HepG2 (cell line): Measurements from ENCODE around the gene BTBD3. TPM values are rescaled to one million over a fixed set of nuclear protein-coding genes. Genes with fewer than 3 reads are reported as not detected.

ENCODE experiments used
- FOXJ3 ChIP-seq: sonication (generic); formaldehyde crosslinking; IDR thresholded peaks from 2 replicates; pipeline ENCODE4 v1.4.0; 2020; ENCODE audit warnings: missing genetic modification reagents, mild to moderate bottlenecking, borderline replicate concordance
- IKZF1 ChIP-seq: fragments of 450-650 bp; IDR thresholded peaks from 2 replicates; pipeline ENCODE4 v1.7.1; 2016
- MAFF ChIP-seq: IDR thresholded peaks from 2 replicates; pipeline ENCODE4 v1.6.1; 2011; ENCODE audit warnings: low read depth, low read length, improper control_type of control experiment
- MAFG ChIP-seq: sonication (generic); formaldehyde crosslinking; IDR thresholded peaks from 2 replicates; pipeline ENCODE4 v1.5.1; 2020; ENCODE audit warnings: mild to moderate bottlenecking, missing genetic modification reagents
- NCOR1 ChIP-seq: fragments of 200-600 bp; sonication (generic); IDR thresholded peaks from 2 replicates; pipeline ENCODE4 v1.7.0; 2017; ENCODE audit warnings: antibody characterized with exemption, low read length, borderline replicate concordance
- PBX2 ChIP-seq: IDR thresholded peaks from 2 replicates; pipeline ENCODE4 v1.6.1; 2016; ENCODE audit warnings: control low read depth
- ZBTB40 ChIP-seq, 2 experiments: fragments of 450-650 bp in 1 of 2; sonication (generic) in 1 of 2; formaldehyde crosslinking in 1 of 2; IDR thresholded peaks; 2 replicates each; pipeline versions ENCODE4 v1.6.1 to v1.8.0; 2016 to 2022; ENCODE audit warnings: antibody characterized with exemption in 1 of 2, mild to moderate bottlenecking in 1 of 2, missing genetic modification reagents in 1 of 2
- ZFP37 ChIP-seq: sonication (generic); formaldehyde crosslinking; IDR thresholded peaks from 2 replicates; pipeline ENCODE4 v1.4.0; 2020; ENCODE audit warnings: missing genetic modification reagents, borderline replicate concordance
- polyA plus RNA-seq, 8 experiments: library from polyadenylated mRNA; depleted of rRNA in 3 of 8; stranded (reverse) in 7 of 8; unstranded in 1 of 8; fragments of >200 nt; fragmentation: Illumina TruSeq in 4 of 8; extraction: Trizol in 4 of 8; gene quantifications; 2 replicates each; pipeline versions ENCODE4 v1.2.1 to v1.2.3, GENCODE V29; 2011 to 2016; ENCODE audit warnings: low read depth in 4 of 8, missing spikeins in 1 of 8, mixed read lengths in 1 of 8; ENCODE audit not compliant: insufficient read depth in 1 of 8
- total RNA-seq, 5 experiments: library from RNA; depleted of rRNA; stranded (reverse); fragments of >200 nt; fragmentation: Illumina TruSeq; extraction: Trizol; gene quantifications; 2 replicates each; pipeline ENCODE4 v1.2.3, GENCODE V29; 2016; ENCODE audit warnings: low read depth in 1 of 5

BTBD3 gene
- total and polyA plus RNA-seq, 2 of the 13 experiments (the other 11 are each of a cell fraction or from before 2014, with no cell fraction given): 32.2 to 41.8 TPM

- no peak for TF ChIP-seq MAFF
- TF ChIP-seq IKZF1: no peak
- TF ChIP-seq ZFP37 (CRISPR knock-in tag): no peak
- no peak for TF ChIP-seq MAFG (CRISPR knock-in tag)
- no peak for TF ChIP-seq ZBTB40 (IDR thresholded peaks at IDR 0.05)
- no peak for TF ChIP-seq ZBTB40 (CRISPR knock-in tag; IDR thresholded peaks at IDR 0.05)
- TF ChIP-seq FOXJ3 (CRISPR knock-in tag): no peak
- no peak for TF ChIP-seq NCOR1
- TF ChIP-seq PBX2 (CRISPR knock-in tag): no peak
Observed at GRCh38 chr20:11920083-11920482, 2.4 kb downstream of the BTBD3 start (continued).
